Neutrophil (primary cell): ENCODE results near the gene SPTBN1.
A peak's percentile ranks its signal among the peaks of the same experiment; 100 is the strongest.

ENCODE experiments used
- H3K27ac ChIP-seq: fragments of 200-600 bp; sonication (generic); 2 replicates; pipeline ENCODE4 v1.5.1; 2016; ENCODE audit warnings: mild to moderate bottlenecking, moderate library complexity
- H3K27me3 ChIP-seq: fragments of 200-600 bp; sonication (generic); 2 replicates; pipeline ENCODE4 v1.6.0; 2016; ENCODE audit warnings: mild to moderate bottlenecking
- H3K36me3 ChIP-seq: fragments of 200-600 bp; sonication (generic); 2 replicates; pipeline ENCODE4 v1.5.1; 2017
- H3K4me1 ChIP-seq, 2 experiments: fragments of 200-600 bp in 1 of 2; sonication (generic) in 1 of 2; 1 replicate in 1 of 2; 2 replicates in 1 of 2; pipeline versions ENCODE4 v1.5.1 to v1.6.1; 2013 to 2016; ENCODE audit warnings: low read depth in 1 of 2, low read length in 1 of 2, mild to moderate bottlenecking in 1 of 2, moderate library complexity in 1 of 2; ENCODE audit not compliant: control insufficient read depth in 1 of 2, insufficient read depth in 1 of 2
- H3K4me3 ChIP-seq, 2 experiments: fragments of 200-600 bp in 1 of 2; sonication (generic) in 1 of 2; 1 replicate in 1 of 2; 2 replicates in 1 of 2; pipeline ENCODE4 v1.5.1; 2013 to 2016; ENCODE audit warnings: low read depth in 1 of 2, low read length in 1 of 2, mild to moderate bottlenecking in 1 of 2, moderate library complexity in 1 of 2
- H3K9me3 ChIP-seq: fragments of 200-600 bp; sonication (generic); 2 replicates; pipeline ENCODE4 v1.5.1; 2016
- TF ChIP-seq, protein P1 (sequence below): fragments of 200-600 bp; sonication (generic); IDR thresholded peaks from 2 replicates; pipeline ENCODE4 v1.5.1; 2016; ENCODE audit warnings: antibody characterized with exemption

The SPTBN1 gene

DNA sequence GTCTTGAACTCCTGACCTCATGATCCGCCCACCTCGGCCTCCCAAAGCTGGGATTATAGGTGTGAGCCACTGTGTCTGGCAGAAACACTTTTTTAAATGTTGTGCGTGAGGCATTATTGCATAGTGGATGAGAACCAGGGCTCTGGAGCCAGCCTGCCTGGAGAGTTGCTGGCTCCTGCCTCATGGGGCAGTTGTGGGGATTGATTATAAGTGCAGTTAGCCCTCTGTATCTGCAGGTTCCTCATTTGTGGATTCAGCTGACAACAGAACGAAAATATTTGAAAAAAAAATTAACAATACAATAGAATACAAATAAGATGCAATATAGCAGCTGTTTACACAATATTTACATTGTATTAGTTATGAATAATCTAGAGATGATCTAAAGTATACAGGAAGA is 137.9 kb downstream of the SPTBN1 start:
- Histone ChIP-seq H3K9me3 (no peaks in the 10 kb centered on the region), H3K36me3 (no peaks in the 10 kb centered on the region), H3K27ac (peak overlapping the region; percentile 86), H3K4me1 (peaks cover 96 to 100% of the 10 kb centered on the region in 2 experiments), H3K27me3 (no peaks in the 10 kb centered on the region), H3K4me3 (no peak overlapping the region)
- TF ChIP-seq, protein P1, sequence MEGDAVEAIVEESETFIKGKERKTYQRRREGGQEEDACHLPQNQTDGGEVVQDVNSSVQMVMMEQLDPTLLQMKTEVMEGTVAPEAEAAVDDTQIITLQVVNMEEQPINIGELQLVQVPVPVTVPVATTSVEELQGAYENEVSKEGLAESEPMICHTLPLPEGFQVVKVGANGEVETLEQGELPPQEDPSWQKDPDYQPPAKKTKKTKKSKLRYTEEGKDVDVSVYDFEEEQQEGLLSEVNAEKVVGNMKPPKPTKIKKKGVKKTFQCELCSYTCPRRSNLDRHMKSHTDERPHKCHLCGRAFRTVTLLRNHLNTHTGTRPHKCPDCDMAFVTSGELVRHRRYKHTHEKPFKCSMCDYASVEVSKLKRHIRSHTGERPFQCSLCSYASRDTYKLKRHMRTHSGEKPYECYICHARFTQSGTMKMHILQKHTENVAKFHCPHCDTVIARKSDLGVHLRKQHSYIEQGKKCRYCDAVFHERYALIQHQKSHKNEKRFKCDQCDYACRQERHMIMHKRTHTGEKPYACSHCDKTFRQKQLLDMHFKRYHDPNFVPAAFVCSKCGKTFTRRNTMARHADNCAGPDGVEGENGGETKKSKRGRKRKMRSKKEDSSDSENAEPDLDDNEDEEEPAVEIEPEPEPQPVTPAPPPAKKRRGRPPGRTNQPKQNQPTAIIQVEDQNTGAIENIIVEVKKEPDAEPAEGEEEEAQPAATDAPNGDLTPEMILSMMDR, result no peak

DNA sequence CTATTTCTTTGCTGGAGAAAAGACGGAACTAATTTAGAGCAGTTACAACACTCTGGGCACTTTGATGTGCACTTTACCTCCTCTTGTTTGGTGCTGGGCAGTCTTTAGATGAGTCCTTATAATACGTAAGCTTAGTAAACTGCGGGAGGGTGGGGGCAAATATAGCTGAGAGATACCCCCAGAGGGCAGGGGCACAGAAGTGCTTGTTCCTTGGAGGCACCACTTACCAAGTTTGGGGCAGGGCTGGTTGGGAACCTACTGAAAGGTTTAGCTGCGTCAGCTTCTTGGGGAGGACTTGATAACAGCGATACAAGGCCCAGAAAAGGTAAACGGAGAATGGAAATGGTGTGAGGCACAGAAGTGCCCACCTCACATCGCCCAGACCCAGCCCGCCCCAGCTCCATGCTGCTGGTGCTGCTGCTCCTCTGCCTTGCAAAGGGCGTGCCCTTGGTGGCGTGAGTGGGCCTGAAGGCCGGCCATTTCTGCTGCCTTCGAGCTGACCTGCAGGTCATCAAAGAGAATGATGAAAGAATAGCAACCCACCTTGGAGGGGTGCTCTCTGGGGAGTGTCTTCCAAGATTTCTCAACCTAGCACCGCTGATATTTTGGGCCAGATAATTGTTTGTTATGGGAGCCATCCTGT is 139.2 kb downstream of the SPTBN1 start:
- TF ChIP-seq, protein P1, result no peak
- H3K27me3 ChIP-seq, result no peaks in the 10 kb centered on the region
- peaks cover 84 to 92% of the 10 kb centered on the region in 2 experiments for H3K4me1 ChIP-seq
- no peaks in the 10 kb centered on the region for H3K36me3 ChIP-seq
- H3K4me3 ChIP-seq, result peak overlapping the region in 1 of 2 experiments; percentile 4
- peak overlapping the region; percentile 86 for H3K27ac ChIP-seq
- H3K9me3 ChIP-seq, result no peaks in the 10 kb centered on the region

DNA sequence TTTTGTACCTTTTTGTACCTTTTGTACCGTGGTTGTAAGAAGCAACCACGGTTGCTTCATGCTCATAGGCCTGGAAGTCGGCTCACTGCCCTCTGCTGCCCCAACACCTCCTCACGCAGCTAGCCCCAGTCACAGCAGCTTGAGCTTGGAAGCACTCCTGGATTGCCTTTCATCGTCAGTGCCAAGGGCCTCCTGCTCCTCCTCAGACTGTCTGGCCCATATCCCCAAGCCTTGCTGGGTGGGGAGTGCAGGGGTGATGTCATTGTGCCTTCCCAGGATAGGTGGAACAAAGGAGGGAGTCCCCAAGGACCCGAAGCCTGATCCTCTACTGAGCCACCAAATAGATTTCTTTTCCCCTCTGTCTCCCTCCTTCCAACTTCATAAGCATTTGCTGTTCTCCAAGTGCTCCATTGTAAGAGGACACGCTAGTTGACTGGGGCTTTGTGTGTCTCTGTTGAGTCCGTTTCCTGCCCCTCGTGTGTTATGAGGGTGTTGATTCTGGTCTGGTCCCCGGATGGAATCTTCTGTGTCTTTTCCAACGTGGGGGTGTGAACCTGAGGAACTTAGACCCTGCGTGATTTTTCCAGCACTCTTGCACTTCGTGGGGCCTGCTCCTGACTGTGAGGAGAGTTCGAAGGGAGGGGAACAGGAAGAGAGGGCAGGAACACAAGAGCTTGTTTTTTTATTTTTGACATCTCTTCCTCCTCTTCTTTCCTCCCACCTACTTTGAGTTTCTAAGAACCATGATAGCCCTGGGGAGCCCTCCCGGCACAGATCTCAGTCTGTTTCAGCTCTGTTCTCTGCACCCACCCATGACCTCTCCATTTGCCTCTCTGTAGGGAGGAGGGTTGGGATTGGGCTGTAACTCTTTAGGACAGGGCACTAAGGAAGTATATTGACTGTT is 140.1 kb downstream of the SPTBN1 start:
- H3K36me3 ChIP-seq, result no peaks in the 10 kb centered on the region
- H3K4me3 ChIP-seq, result peak overlapping the region; percentile 31 to 39
- H3K9me3 ChIP-seq, result no peaks in the 10 kb centered on the region
- TF ChIP-seq, protein P1, result no peak
- peaks cover 79 to 87% of the 10 kb centered on the region in 2 experiments for H3K4me1 ChIP-seq
- H3K27me3 ChIP-seq, result no peaks in the 10 kb centered on the region
- peak overlapping the region; percentile 86 for H3K27ac ChIP-seq

DNA sequence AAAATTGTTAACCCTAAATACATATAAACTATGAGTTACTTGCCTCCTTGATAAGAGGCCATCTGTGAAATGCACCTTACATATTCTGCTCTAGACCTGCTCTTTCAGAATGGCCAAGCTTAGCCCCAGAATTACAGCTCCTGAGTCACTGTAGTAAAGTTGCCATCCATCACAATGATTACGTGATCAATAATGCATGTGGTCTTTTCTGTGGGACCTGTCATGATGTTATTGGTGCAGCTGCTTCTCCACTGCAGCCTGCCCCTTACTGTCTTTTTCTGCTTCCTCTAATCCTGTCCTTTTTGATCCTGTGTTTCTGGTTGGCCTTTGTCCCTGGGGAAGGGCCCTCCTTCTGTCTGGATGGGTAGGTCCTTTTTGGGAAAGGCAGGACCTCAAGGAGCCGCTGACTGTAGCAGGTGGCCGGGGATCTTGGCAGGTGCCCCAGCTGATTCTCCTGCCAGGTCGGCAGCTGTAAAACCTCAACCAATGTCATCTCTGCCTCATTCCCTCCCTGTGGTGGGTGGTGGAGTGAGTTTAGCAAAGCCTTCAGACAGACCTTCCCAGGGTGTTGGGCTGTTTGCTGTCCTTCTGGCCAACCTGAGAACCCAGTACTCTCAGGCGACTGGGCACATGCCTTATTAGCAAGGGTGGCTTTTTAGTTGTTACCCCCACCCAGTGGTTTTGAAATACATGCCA is 141.2 kb downstream of the SPTBN1 start:
- H3K27ac ChIP-seq, result peak overlapping the region; percentile 86
- H3K27me3 ChIP-seq, result no peaks in the 10 kb centered on the region
- H3K4me1 ChIP-seq, result peaks cover 82 to 86% of the 10 kb centered on the region in 2 experiments
- no peaks in the 10 kb centered on the region for H3K9me3 ChIP-seq
- peak overlapping the region in 1 of 2 experiments; percentile 39 for H3K4me3 ChIP-seq
- H3K36me3 ChIP-seq, result no peaks in the 10 kb centered on the region
- TF ChIP-seq, protein P1, result no peak
